Nephron (organoid): ENCODE data around the gene DYNLT2B.
"Not testable (repeated sequence)": the region's sequence is repeated elsewhere in the genome, so short reads cannot be mapped to it uniquely, and the experiment has no call there.

Experiments
- H3K27ac Mint-ChIP-seq, 3 experiments: 2 replicates each; pipeline ENCODE4 v1.8.0; 2020; ENCODE audit warnings: mixed read lengths in 3 of 3, mild to moderate bottlenecking in 2 of 3, moderate library complexity in 1 of 3
- H3K27me3 Mint-ChIP-seq: 2 replicates; pipeline ENCODE4 v1.8.0; 2021; ENCODE audit warnings: low read depth, mild to moderate bottlenecking, moderate library complexity, mixed read lengths
- H3K36me3 Mint-ChIP-seq: 2 replicates; pipeline ENCODE4 v1.8.0; 2020; ENCODE audit warnings: low read depth, mixed read lengths
- H3K4me1 Mint-ChIP-seq: 2 replicates; pipeline ENCODE4 v1.8.0; 2020; ENCODE audit warnings: mixed read lengths
- H3K4me3 Mint-ChIP-seq, 3 experiments: 2 replicates each; pipeline ENCODE4 v1.8.0; 2020; ENCODE audit warnings: mild to moderate bottlenecking in 3 of 3, mixed read lengths in 3 of 3, moderate library complexity in 2 of 3
- H3K9me3 Mint-ChIP-seq: 2 replicates; pipeline ENCODE4 v1.8.0; 2020; ENCODE audit warnings: mixed read lengths
- TF ChIP-seq, protein P1 (sequence below), 3 experiments: fragments of 200-600 bp; sonication (generic); IDR thresholded peaks; one replicate each; pipeline ENCODE4 v1.5.0; 2021; ENCODE audit warnings: antibody characterized with exemption in 3 of 3; ENCODE audit not compliant: unreplicated experiment in 3 of 3

The DYNLT2B gene

DNA sequence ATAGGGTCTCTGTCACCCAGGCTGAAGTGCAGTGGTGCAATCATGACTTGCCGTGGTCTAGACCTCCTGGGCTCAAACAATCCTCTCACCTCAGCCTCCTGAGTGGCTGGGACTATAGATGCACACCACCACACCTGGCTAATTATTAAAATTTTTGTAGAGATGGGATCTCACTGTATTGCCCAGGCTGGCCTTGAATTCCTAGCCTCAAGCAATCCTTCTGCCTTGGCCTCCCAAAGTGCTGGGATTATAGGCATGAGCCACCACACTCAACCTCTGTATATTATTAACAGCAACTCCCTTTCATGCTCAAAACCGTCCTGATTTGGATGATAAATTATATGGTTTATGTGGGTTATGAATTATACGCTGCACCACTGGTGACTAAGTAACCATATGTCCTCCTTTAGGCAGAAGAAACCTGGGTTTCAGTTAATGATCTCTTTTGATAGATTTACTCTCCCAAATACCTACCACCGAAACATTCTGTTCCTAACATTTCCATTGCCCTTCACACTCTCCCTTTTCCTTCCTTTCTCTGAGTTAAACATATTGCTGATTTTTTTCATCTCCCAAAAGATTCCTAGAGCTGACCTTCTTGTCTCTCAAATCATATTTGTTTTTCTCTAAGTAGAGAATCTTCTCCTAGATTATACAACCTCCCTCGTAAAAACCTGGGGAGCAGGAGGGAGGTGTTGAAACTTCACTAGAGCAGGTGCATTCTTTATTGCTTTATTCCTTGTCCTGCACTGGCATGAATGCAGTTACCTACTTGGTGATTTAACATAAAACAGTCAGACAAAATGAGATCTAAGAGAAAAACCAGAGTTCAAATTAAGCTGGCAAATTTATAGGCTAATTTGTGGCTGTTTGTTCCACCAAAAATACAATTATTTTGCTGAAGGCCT lies 63.4 kb downstream of the DYNLT2B start:
- no peaks in the 10 kb centered on the region for H3K9me3 Mint-ChIP-seq
- no peak overlapping the region for H3K27ac Mint-ChIP-seq
- H3K36me3 Mint-ChIP-seq = peaks cover 26% of the 10 kb centered on the region
- TF ChIP-seq, protein P1, sequence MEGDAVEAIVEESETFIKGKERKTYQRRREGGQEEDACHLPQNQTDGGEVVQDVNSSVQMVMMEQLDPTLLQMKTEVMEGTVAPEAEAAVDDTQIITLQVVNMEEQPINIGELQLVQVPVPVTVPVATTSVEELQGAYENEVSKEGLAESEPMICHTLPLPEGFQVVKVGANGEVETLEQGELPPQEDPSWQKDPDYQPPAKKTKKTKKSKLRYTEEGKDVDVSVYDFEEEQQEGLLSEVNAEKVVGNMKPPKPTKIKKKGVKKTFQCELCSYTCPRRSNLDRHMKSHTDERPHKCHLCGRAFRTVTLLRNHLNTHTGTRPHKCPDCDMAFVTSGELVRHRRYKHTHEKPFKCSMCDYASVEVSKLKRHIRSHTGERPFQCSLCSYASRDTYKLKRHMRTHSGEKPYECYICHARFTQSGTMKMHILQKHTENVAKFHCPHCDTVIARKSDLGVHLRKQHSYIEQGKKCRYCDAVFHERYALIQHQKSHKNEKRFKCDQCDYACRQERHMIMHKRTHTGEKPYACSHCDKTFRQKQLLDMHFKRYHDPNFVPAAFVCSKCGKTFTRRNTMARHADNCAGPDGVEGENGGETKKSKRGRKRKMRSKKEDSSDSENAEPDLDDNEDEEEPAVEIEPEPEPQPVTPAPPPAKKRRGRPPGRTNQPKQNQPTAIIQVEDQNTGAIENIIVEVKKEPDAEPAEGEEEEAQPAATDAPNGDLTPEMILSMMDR (IDR thresholded peaks at IDR 0.05; ENCODE audit: unreplicated experiment in 3 of 3) = no peak
- no peaks in the 10 kb centered on the region for H3K27me3 Mint-ChIP-seq
- no peaks in the 10 kb centered on the region for H3K4me1 Mint-ChIP-seq
- H3K4me3 Mint-ChIP-seq = no peak overlapping the region

DNA sequence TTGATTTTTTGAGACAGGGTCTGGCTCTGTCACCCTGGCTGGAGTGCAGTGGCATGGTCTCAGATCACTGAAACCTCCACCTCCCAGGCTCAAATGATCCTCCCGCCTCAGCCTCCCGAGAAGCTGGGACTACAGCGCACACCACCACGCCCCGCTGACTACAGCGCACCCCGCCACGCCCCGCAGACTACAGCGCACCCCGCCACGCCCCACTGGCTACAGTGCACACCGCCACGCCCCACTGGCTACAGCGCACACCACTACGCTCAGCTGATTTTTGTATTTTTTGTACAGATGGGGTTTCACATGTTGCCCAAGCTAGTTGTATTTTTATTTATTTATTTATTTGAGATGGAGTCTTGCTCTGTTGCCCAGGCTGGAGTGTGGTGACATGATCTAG lies 66.1 kb downstream of the DYNLT2B start:
- TF ChIP-seq, protein P1 (IDR thresholded peaks at IDR 0.05; ENCODE audit: unreplicated experiment in 3 of 3) = no peak
- no peak overlapping the region for H3K27ac Mint-ChIP-seq

DNA sequence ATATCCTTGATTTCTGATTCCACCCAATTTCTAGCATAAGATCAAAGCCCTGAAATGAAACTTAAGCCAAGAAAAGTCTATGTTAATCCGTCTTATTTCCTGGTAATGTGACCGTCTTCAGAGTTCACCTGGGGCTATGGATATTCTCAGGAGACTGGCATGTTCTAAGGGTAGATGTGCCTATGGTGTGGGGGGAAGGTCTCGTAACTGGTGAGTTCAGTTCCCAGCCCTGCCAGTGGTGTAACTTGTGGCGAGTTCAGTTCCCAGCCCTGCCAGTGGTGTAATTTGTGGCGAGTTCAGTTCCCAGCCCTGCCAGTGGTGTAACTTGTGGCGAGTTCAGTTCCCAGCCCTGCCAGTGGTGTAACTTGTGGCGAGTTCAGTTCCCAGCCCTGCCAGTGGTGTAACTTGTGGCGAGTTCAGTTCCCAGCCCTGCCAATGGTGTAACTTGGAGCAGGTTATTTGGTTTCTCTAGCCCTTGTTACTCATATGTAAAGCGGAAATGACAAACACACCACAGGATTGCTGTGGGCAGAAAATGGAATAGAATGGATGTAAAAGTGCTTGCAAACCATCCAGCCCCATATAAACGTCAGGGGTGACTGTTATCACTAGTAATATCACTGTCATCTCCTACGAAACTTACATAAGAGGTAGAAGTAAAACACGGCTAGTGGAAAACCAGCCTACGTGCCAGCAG lies 71.3 kb downstream of the DYNLT2B start:
- H3K27me3 Mint-ChIP-seq = no peaks in the 10 kb centered on the region
- H3K27ac Mint-ChIP-seq = no peak overlapping the region
- H3K4me1 Mint-ChIP-seq = no peaks in the 10 kb centered on the region
- no peak overlapping the region for H3K4me3 Mint-ChIP-seq
- peaks cover 49% of the 10 kb centered on the region for H3K36me3 Mint-ChIP-seq
- TF ChIP-seq, protein P1 (IDR thresholded peaks at IDR 0.05; ENCODE audit: unreplicated experiment in 3 of 3) = no peak
- peaks cover 2% of the 10 kb centered on the region for H3K9me3 Mint-ChIP-seq

More for the DNA sequence above, 66.1 kb downstream of the DYNLT2B start:
- Mint-ChIP-seq H3K4me3 (no peak overlapping the region), H3K9me3 (no peaks in the 10 kb centered on the region), H3K36me3 (peaks cover 39% of the 10 kb centered on the region), H3K27me3 (no peaks in the 10 kb centered on the region), H3K4me1 (no peaks in the 10 kb centered on the region)

DNA sequence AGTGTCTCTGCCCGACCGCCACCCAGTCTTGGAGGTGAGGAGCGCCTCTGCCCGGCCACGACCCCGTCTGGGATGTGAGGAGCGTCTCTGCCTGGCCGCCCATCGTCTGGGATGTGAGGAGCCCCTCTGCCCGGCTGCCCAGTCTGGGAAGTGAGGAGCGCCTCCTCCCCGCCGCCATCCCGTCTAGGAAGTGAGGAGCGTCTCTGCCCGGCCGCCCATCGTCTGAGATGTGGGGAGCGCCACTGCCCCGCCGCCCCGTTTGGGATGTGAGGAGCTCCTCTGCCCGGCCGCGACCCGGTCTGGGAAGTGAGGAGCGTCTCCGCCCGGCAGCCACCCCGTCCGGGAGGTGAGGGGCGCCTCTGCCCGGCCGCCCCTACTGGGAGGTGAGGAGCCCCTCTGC lies 73.9 kb downstream of the DYNLT2B start:
- not testable (repeated sequence) for H3K4me1 Mint-ChIP-seq, H3K4me3 Mint-ChIP-seq, H3K27ac Mint-ChIP-seq, H3K9me3 Mint-ChIP-seq, H3K27me3 Mint-ChIP-seq
- H3K36me3 Mint-ChIP-seq = peaks cover 54% of the 10 kb centered on the region

DNA sequence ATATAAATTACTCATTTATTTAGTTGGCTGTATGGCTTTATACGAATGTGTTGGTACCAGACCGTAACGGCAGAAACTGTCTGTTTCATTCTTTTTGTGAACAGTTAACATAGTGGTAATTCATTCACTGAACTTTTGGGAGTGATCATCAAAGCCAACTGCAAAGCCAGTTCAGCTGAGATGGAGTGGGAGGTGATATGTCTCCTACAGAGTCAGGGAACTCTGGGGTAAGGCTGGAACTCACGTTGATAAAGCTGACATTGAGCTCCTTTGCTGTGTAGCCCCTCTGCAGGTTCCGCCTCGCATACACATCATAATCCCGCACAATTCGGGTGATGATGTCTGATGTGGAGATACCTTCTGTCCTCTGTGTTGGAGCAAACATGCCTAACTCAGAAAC lies 76.3 kb downstream of the DYNLT2B start:
- no peaks in the 10 kb centered on the region for H3K4me1 Mint-ChIP-seq
- H3K27me3 Mint-ChIP-seq = no peaks in the 10 kb centered on the region

More for the DNA sequence above, 76.3 kb downstream of the DYNLT2B start:
- no peak overlapping the region for H3K4me3 Mint-ChIP-seq
- H3K36me3 Mint-ChIP-seq = peaks cover 65% of the 10 kb centered on the region
- TF ChIP-seq, protein P1 (IDR thresholded peaks at IDR 0.05; ENCODE audit: unreplicated experiment in 3 of 3) = no peak
- no peak overlapping the region for H3K27ac Mint-ChIP-seq
- peaks cover 2% of the 10 kb centered on the region for H3K9me3 Mint-ChIP-seq
